Body of pancreas (tissue), 4 donors: ENCODE results near the gene ANKRD12. TPM values are rescaled to one million over a fixed set of nuclear protein-coding genes. Genes with fewer than 3 reads are reported as not detected.

Source experiments
- ATAC-seq: fragments of 150-250 bp; one replicate; pipeline ENCODE4 v1.9.1; 2016
- DNase-seq, 4 donors: peaks; one replicate each; pipeline ENCODE4 v3.0.0-alpha.2; 2019
- H3K27ac ChIP-seq, 4 donors: fragments of 200-600 bp; sonication (generic); 1 replicate in 3 of 4; 2 replicates in 1 of 4; pipeline versions ENCODE4 v1.5.1 to v1.6.1; 2016 to 2019; ENCODE audit warnings: mild to moderate bottlenecking in 1 of 4, mixed read lengths in 1 of 4, moderate library complexity in 1 of 4
- H3K27me3 ChIP-seq, 2 donors: fragments of 200-600 bp; sonication (generic); one replicate each; pipeline ENCODE4 v1.6.0; 2016; ENCODE audit warnings: mild to moderate bottlenecking in 1 of 2
- H3K36me3 ChIP-seq, 2 donors: fragments of 200-600 bp; sonication (generic); replicated peaks in 1 of 2; 2 replicates each; pipeline ENCODE4 v1.5.1; 2016; ENCODE audit warnings: low read depth in 2 of 2; ENCODE audit not compliant: insufficient read depth in 1 of 2
- H3K4me1 ChIP-seq: fragments of 200-600 bp; sonication (generic); one replicate; pipeline ENCODE4 v1.6.0; 2016
- H3K4me3 ChIP-seq, 2 donors: fragments of 200-600 bp; sonication (generic); 1 replicate in 1 of 2; 2 replicates in 1 of 2; pipeline ENCODE4 v1.5.1; 2016 to 2019
- H3K9me3 ChIP-seq, 3 donors: fragments of 200-600 bp; sonication (generic); 1 replicate in 2 of 3; 2 replicates in 1 of 3; pipeline ENCODE4 v1.5.1; 2016
- POLR2A ChIP-seq, 3 donors: fragments of 450-650 bp; IDR thresholded peaks; one replicate each; pipeline ENCODE4 v1.6.1; 2016; ENCODE audit warnings: antibody characterized with exemption in 3 of 3, mild to moderate bottlenecking in 2 of 3
- WGBS, 2 donors: methylation state at CpG; one replicate each; pipeline ENCODE4 v1.1.5; 2017; 5-methylcytosine and 5-hydroxymethylcytosine counted together
- intact Hi-C: fragments of 100-400 bp; cut with DNase I; formaldehyde crosslinking; loops from one replicate; pipeline ENCODE4 v1.15.1; 2023
- total RNA-seq, 2 donors: library from RNA; depleted of rRNA; stranded (reverse); fragments of >200 nt; gene quantifications; one replicate each; pipeline ENCODE4 v1.1.0, GENCODE V29; 2016
- TF ChIP-seq, protein P1 (sequence below), 7 experiments: fragments of 450-650 bp in 4 of 7; fragments of 200-600 bp in 3 of 7; sonication (generic) in 3 of 7; IDR thresholded peaks; one replicate each; pipeline ENCODE4 v1.5.1; 2016 to 2019; ENCODE audit warnings: antibody characterized with exemption in 7 of 7

The ANKRD12 gene
- total RNA-seq, 2 donors from 2014 or later = 25.4 to 32.9 TPM

DNA sequence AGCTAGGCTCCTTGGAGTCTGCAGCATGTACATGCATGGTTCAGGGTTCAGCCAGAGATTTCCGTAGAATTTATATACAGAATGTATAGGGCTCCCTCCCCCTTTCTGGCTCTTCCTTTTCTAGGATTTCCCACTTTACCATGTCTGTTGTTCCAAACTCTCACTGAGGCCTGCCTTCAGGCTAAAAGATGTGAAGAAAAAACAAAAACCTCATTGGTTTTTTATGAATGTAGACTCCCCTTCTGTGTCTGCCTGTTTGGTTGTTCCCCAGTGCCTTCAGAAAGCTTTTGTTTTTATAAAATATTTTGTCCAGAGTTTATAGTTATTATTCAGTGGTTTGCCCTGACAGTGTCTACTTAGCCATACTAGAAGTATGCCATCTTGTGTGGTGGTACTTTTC lies 30.5 kb upstream of the ANKRD12 start:
- H3K36me3 ChIP-seq = no peaks in the 10 kb centered on the region
- DNase-seq (no peak), ATAC-seq (no peak)
- H3K9me3 ChIP-seq = no peaks in the 10 kb centered on the region
- no peaks in the 10 kb centered on the region for H3K27me3 ChIP-seq
- H3K4me3 ChIP-seq = no peak overlapping the region
- no peak overlapping the region for H3K27ac ChIP-seq
- intact Hi-C loops = no loop called here
- peaks cover 81% of the 10 kb centered on the region for H3K4me1 ChIP-seq
- TF ChIP-seq, protein P1, sequence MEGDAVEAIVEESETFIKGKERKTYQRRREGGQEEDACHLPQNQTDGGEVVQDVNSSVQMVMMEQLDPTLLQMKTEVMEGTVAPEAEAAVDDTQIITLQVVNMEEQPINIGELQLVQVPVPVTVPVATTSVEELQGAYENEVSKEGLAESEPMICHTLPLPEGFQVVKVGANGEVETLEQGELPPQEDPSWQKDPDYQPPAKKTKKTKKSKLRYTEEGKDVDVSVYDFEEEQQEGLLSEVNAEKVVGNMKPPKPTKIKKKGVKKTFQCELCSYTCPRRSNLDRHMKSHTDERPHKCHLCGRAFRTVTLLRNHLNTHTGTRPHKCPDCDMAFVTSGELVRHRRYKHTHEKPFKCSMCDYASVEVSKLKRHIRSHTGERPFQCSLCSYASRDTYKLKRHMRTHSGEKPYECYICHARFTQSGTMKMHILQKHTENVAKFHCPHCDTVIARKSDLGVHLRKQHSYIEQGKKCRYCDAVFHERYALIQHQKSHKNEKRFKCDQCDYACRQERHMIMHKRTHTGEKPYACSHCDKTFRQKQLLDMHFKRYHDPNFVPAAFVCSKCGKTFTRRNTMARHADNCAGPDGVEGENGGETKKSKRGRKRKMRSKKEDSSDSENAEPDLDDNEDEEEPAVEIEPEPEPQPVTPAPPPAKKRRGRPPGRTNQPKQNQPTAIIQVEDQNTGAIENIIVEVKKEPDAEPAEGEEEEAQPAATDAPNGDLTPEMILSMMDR (IDR thresholded peaks at IDR 0.05) = no peak
- TF ChIP-seq POLR2A (IDR thresholded peaks at IDR 0.05) = no peak
- 68 to 75% methylated on average over 1 of the region's 1 CpG for WGBS, 2 donors

DNA sequence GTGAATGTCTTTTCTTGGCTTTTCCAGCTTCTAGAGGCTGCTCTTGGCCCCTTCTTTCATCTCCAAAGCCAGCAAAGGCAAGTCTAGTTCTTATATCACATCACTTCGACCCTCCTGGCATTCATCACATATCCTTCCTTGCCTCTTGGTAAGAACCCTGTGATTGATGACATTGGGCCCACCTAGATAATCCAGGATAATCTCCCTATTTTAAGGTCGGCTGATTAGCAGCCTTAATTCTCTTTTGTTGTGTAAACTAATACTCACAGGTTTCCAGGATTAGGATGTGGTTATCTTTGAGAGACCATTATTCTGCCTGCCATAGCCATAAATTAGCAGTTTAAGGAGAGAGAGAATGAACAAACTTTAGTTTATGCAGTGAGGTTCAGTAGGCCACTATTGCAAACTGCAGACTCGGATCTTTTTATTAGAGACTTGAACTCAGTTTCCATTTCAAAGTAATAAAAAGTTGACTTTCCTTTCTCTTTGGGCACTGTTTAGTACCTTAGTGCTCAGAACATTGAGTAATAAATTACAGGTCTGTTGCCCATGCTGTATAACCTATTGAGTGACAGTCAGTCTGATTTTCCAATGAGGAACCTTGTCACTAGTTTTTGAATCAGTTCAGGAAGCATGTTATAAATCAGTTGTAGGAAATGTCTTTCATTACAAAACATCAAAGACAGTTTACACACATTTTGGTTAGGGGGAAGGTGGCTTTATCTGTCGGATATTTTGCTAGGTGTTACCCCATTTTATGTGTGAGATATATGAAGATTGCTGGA lies 29.6 kb upstream of the ANKRD12 start:
- Histone ChIP-seq H3K4me1 (peaks cover 85% of the 10 kb centered on the region), H3K27ac (peak overlapping the region in 1 of 4 donors; percentile 18), H3K9me3 (no peaks in the 10 kb centered on the region), H3K27me3 (no peaks in the 10 kb centered on the region), H3K4me3 (no peak overlapping the region), H3K36me3 (no peaks in the 10 kb centered on the region)
- ATAC-seq = no peak
- intact Hi-C loops = no loop called here
- no peak for DNase-seq
- WGBS, 2 donors = 18 to 21% methylated on average over 4 of the region's 4 CpGs
- no peak for TF ChIP-seq POLR2A (IDR thresholded peaks at IDR 0.05)
- TF ChIP-seq, protein P1 (IDR thresholded peaks at IDR 0.05) = no peak

DNA sequence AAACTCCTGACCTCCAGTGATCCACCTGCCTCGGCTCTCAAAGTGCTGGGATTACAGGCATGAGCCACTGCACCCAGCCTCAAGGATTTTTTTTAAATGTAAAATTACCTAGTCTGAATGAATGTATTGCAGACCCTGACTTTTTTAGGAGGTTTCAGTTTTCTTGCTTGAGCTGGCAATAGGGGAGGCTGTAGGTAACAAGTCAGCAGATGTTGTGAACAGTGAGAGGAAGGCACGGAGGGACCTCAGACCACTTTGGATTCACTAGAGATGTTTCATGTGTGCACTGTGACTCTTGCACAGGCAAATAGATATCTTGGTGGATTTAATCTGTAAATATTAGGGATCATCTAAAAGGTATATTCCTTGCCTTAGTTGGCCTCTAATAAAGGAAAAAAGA lies 27.7 kb upstream of the ANKRD12 start:
- Histone ChIP-seq H3K4me1 (peaks cover 92% of the 10 kb centered on the region), H3K27me3 (no peaks in the 10 kb centered on the region), H3K27ac (no peak overlapping the region), H3K36me3 (no peaks in the 10 kb centered on the region), H3K9me3 (no peaks in the 10 kb centered on the region), H3K4me3 (no peak overlapping the region)
- ATAC-seq (no peak), DNase-seq (no peak)
- WGBS, 2 donors = 80 to 81% methylated on average over 2 of the region's 2 CpGs
- intact Hi-C loops = no loop called here
- TF ChIP-seq POLR2A (IDR thresholded peaks at IDR 0.05) = no peak
- TF ChIP-seq, protein P1 (IDR thresholded peaks at IDR 0.05) = no peak

DNA sequence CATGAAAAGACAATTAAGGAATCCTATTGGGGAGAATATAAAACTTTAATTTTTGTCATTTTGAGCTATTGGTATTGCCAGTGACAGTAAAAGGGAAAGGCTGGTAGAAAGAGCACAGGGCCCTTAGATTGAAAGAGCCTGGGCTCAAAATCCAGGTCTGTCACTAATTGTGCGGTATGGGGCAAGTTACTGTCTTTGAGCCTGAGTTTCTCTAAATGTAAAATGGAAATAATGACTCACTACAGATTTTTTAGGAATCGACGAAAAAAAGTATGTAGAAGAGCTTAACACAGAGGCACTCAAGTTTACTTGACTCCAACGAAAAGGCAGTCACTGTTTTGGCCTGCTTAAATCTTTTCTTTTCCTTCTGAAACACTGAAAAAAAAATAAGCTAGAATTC lies 27.1 kb upstream of the ANKRD12 start:
- no peak for ATAC-seq
- H3K36me3 ChIP-seq = no peaks in the 10 kb centered on the region
- H3K27me3 ChIP-seq = no peaks in the 10 kb centered on the region
- DNase-seq = no peak
- H3K4me3 ChIP-seq = no peak overlapping the region
- H3K4me1 ChIP-seq = peaks cover 86% of the 10 kb centered on the region
- H3K27ac ChIP-seq = peak overlapping the region in 1 of 4 donors; percentile 23
- H3K9me3 ChIP-seq = no peaks in the 10 kb centered on the region
- TF ChIP-seq, protein P1 (IDR thresholded peaks at IDR 0.05) = no peak
- no peak for TF ChIP-seq POLR2A (IDR thresholded peaks at IDR 0.05)
- 73 to 75% methylated on average over 4 of the region's 4 CpGs for WGBS, 2 donors
- intact Hi-C loops = no loop called here
